Vagina (tissue), 2 donors: Measurements from ENCODE around the gene SLC25A17.

Source experiments
- CTCF ChIP-seq, 3 experiments: fragments of 450-650 bp in 2 of 3; fragments of 200-600 bp in 1 of 3; sonication (generic) in 1 of 3; IDR thresholded peaks; one replicate each; pipeline ENCODE4 v1.5.1; 2017 to 2019; ENCODE audit warnings: antibody characterized with exemption in 3 of 3, mild to moderate bottlenecking in 2 of 3, moderate library complexity in 2 of 3
- POLR2A ChIP-seq, 2 donors: fragments of 450-650 bp; IDR thresholded peaks; one replicate each; pipeline ENCODE4 v1.6.1; 2017; ENCODE audit warnings: antibody characterized with exemption in 2 of 2, mild to moderate bottlenecking in 2 of 2, moderate library complexity in 2 of 2
- POLR2AphosphoS5 ChIP-seq, 2 donors: sonication (generic); formaldehyde crosslinking; IDR thresholded peaks; one replicate each; pipeline ENCODE4 v1.9.0; 2017; ENCODE audit warnings: antibody characterized with exemption in 2 of 2, mild to moderate bottlenecking in 2 of 2, low read depth in 1 of 2; ENCODE audit not compliant: insufficient read depth in 1 of 2

- TF ChIP-seq CTCF (IDR thresholded peaks at IDR 0.05), result no peak
- no peak for TF ChIP-seq POLR2A (IDR thresholded peaks at IDR 0.05)
- no peak for TF ChIP-seq POLR2AphosphoS5 (IDR thresholded peaks at IDR 0.05; ENCODE audit: insufficient read depth in 1 of 2, low read depth in 1 of 2)
These were observed 524 bp upstream of the SLC25A17 start for GRCh38 chr22:40819599-40820140.
